ENCODE data around the gene TEAD3. TPM values are rescaled to one million over a fixed set of nuclear protein-coding genes. Genes with fewer than 3 reads are reported as not detected.

Gene TEAD3
- total RNA-seq, 1 experiment from 2014 or later: 27.0 TPM

DNA sequence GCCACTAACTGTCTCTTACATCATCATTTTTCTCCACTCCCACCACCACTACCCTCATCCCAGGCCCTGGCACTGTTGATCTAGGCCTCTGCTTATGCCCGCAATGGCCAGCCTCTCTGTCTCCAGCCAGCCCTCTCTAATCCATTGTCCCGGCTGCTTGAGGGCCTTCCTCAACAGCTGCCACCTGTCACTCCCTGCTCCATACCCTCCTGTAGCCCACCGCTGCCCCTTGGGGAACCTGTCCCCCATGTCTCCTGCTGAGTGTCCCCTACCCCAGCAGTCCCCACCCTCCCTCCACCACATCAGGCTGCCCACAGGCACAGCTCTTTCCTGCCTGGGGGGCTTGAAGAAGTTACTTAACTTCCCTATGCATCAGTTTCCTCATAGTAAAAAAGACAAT lies 13.4 kb downstream of the TEAD3 start:
- Mint-ChIP-seq H3K4me1 (peaks cover 34 to 37% of the 10 kb centered on the region in 2 experiments), H3K36me3 (ENCODE audit: insufficient read depth in 1 of 3, low read depth in 3 of 3) (peaks cover 3 to 34% (median 16%) of the 10 kb centered on the region in 3 experiments; a peak in 6 of 7 replicates), H3K27me3 (ENCODE audit: low read depth) (no peaks in the 10 kb centered on the region; the same call in none of the 2 replicates), H3K9me3 (no peaks in the 10 kb centered on the region; a peak in 1 of 5 replicates), H3K4me3 (no peak overlapping the region; a peak in 1 of 5 replicates), H3K27ac (peak overlapping the region in 2 of 3 experiments; percentile 34 to 84; a peak in 4 of 7 replicates)
- no peaks in the 10 kb centered on the region for H4K20me1 ChIP-seq (ENCODE audit: control insufficient read depth, insufficient read depth, insufficient read length)
- H3T11ph ChIP-seq (ENCODE audit: low read length): no peak overlapping the region
- no peak overlapping the region for H3K18ac ChIP-seq (ENCODE audit: insufficient read length, low read depth, low read length)
- H3K56ac ChIP-seq (ENCODE audit: insufficient read length, low read depth, low read length): no peak overlapping the region
- no peak overlapping the region for H3K14ac ChIP-seq (ENCODE audit: insufficient read depth, low read length)
- no peak overlapping the region for H3K9ac ChIP-seq (ENCODE audit: extremely low read depth, insufficient read length, low read length)
- TF ChIP-seq, protein P1, sequence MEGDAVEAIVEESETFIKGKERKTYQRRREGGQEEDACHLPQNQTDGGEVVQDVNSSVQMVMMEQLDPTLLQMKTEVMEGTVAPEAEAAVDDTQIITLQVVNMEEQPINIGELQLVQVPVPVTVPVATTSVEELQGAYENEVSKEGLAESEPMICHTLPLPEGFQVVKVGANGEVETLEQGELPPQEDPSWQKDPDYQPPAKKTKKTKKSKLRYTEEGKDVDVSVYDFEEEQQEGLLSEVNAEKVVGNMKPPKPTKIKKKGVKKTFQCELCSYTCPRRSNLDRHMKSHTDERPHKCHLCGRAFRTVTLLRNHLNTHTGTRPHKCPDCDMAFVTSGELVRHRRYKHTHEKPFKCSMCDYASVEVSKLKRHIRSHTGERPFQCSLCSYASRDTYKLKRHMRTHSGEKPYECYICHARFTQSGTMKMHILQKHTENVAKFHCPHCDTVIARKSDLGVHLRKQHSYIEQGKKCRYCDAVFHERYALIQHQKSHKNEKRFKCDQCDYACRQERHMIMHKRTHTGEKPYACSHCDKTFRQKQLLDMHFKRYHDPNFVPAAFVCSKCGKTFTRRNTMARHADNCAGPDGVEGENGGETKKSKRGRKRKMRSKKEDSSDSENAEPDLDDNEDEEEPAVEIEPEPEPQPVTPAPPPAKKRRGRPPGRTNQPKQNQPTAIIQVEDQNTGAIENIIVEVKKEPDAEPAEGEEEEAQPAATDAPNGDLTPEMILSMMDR (conservative IDR thresholded peaks at IDR 0.05): no peak
- H3K4ac ChIP-seq (ENCODE audit: low read depth, low read length): no peak overlapping the region
- H3K79me1 ChIP-seq (ENCODE audit: insufficient read depth, low read depth, low read length, poor library complexity, severe bottlenecking): no peaks in the 10 kb centered on the region
- H2AFZ ChIP-seq (ENCODE audit: low read length): no peak overlapping the region
- H2BK120ac ChIP-seq (ENCODE audit: low read depth, low read length, poor library complexity, severe bottlenecking): no peak overlapping the region
- H3K27me3 ChIP-seq (ENCODE audit: insufficient read depth, low read length): no peaks in the 10 kb centered on the region
- H2BK20ac ChIP-seq (ENCODE audit: low read depth, low read length, poor library complexity, severe bottlenecking): no peak overlapping the region
- no CpG with 5 or more reads among the region's 3 CpGs for WGBS (ENCODE audit: extremely low coverage, insufficient read length, low lambda C conversion rate)
- H4K91ac ChIP-seq (ENCODE audit: insufficient read length, low read depth, low read length): no peak overlapping the region
- no peak overlapping the region for H2BK12ac ChIP-seq (ENCODE audit: insufficient read length, low read depth, low read length)
- peaks cover 11% of the 10 kb centered on the region; the same call in 1 of the 2 replicates for H3K4me1 ChIP-seq (ENCODE audit: insufficient read depth, low read length)
- H3K79me2 ChIP-seq (ENCODE audit: insufficient read depth, low read length): no peaks in the 10 kb centered on the region
- H2BK5ac ChIP-seq (ENCODE audit: insufficient read length, low read length): no peak overlapping the region
- no peak overlapping the region for H3K4me2 ChIP-seq (ENCODE audit: insufficient read depth, insufficient read length, low read length)
- H3K9me3 ChIP-seq (ENCODE audit: control insufficient read depth, low read depth, low read length): no peaks in the 10 kb centered on the region
- DNase-seq: no peak
- no peak overlapping the region for H2AK5ac ChIP-seq (ENCODE audit: insufficient read length, low read length)
- no peak overlapping the region for H2BK15ac ChIP-seq (ENCODE audit: low read depth, low read length)
- H3K23me2 ChIP-seq (ENCODE audit: insufficient read length, low read depth, low read length, poor library complexity, severe bottlenecking): peaks cover 13% of the 10 kb centered on the region
- no peak overlapping the region for H3K27ac ChIP-seq (ENCODE audit: insufficient read length, low read depth, low read length)
- H3K23ac ChIP-seq (ENCODE audit: insufficient read length, low read depth, low read length): no peak overlapping the region
- no peak overlapping the region for H4K5ac ChIP-seq (ENCODE audit: insufficient read length, low read depth, low read length)
- H4K8ac ChIP-seq (replicated peaks; ENCODE audit: insufficient read length, low read depth, low read length): no peak overlapping the region
